Hepatocyte (in vitro differentiated cells): Measurements from ENCODE around the gene KCNN3. TPM values are rescaled to one million over a fixed set of nuclear protein-coding genes. Genes with fewer than 3 reads are reported as not detected.

Experiments
- DNase-seq: peaks from one replicate; pipeline ENCODE4 v3.0.0-alpha.2; 2016; ENCODE audit warnings: low spot score
- H2AFZ ChIP-seq: fragments of 200-600 bp; sonication (generic); 2 replicates; pipeline ENCODE4 v1.6.0; 2016; ENCODE audit warnings: antibody characterized with exemption, mild to moderate bottlenecking
- H3K27ac ChIP-seq: fragments of 200-600 bp; sonication (generic); 2 replicates; pipeline ENCODE4 v1.5.1; 2016; ENCODE audit warnings: mild to moderate bottlenecking
- H3K27me3 ChIP-seq: fragments of 200-600 bp; sonication (generic); 2 replicates; pipeline ENCODE4 v1.6.1; 2016
- H3K36me3 ChIP-seq: fragments of 200-600 bp; sonication (generic); replicated peaks from 2 replicates; pipeline ENCODE4 v1.5.1; 2016; ENCODE audit warnings: low read depth; ENCODE audit not compliant: insufficient read depth
- H3K4me1 ChIP-seq: fragments of 200-600 bp; sonication (generic); 2 replicates; pipeline ENCODE4 v1.5.1; 2016; ENCODE audit warnings: mild to moderate bottlenecking, moderate library complexity; ENCODE audit not compliant: insufficient read depth
- H3K4me2 ChIP-seq: fragments of 200-600 bp; sonication (generic); 2 replicates; pipeline ENCODE4 v1.6.0; 2016
- H3K4me3 ChIP-seq: fragments of 200-600 bp; sonication (generic); 2 replicates; pipeline ENCODE4 v1.5.1; 2016; ENCODE audit warnings: mild to moderate bottlenecking
- H3K79me2 ChIP-seq: fragments of 200-600 bp; sonication (generic); 2 replicates; pipeline ENCODE4 v1.6.0; 2017; ENCODE audit warnings: mild to moderate bottlenecking
- H3K9me2 ChIP-seq: fragments of 200-600 bp; sonication (generic); replicated peaks from 2 replicates; pipeline ENCODE4 v1.6.0; 2017; ENCODE audit warnings: mild to moderate bottlenecking; ENCODE audit not compliant: insufficient read depth
- H3K9me3 ChIP-seq: fragments of 200-600 bp; sonication (generic); 2 replicates; pipeline ENCODE4 v1.5.1; 2016; ENCODE audit warnings: low read depth, mild to moderate bottlenecking
- H4K20me1 ChIP-seq: fragments of 200-600 bp; sonication (generic); 2 replicates; pipeline ENCODE4 v1.6.0; 2016; ENCODE audit warnings: mild to moderate bottlenecking; ENCODE audit not compliant: insufficient read depth, poor library complexity, severe bottlenecking
- CTCF ChIP-seq: fragments of 200-600 bp; sonication (generic); IDR thresholded peaks from 2 replicates; pipeline ENCODE4 v1.5.1; 2016; ENCODE audit warnings: antibody characterized with exemption, mild to moderate bottlenecking; ENCODE audit not compliant: poor library complexity
- EZH2 ChIP-seq: fragments of 200-600 bp; sonication (generic); IDR thresholded peaks from 2 replicates; pipeline ENCODE4 v1.6.1; 2016; ENCODE audit warnings: antibody characterized with exemption, mild to moderate bottlenecking, borderline replicate concordance
- EZH2phosphoT487 ChIP-seq: fragments of 200-600 bp; sonication (generic); IDR thresholded peaks from one replicate; pipeline ENCODE4 v1.6.1; 2018; ENCODE audit warnings: antibody characterized with exemption, mild to moderate bottlenecking, low read depth, moderate library complexity; ENCODE audit not compliant: unreplicated experiment, severe bottlenecking
- WGBS: methylation state at CpG from one replicate; pipeline ENCODE4 v1.1.6; 2016; ENCODE audit warnings: low lambda C conversion rate; ENCODE audit errors: missing lambda C conversion rate; 5-methylcytosine and 5-hydroxymethylcytosine counted together
- polyA plus RNA-seq: library from polyadenylated mRNA; unstranded; fragments of >200 nt; fragmentation: Nextera tagmentation; extraction: Ambion mirVana; gene quantifications from 2 replicates; pipeline ENCODE4 v1.2.1, GENCODE V29; 2016
- total RNA-seq: library from RNA; depleted of rRNA; stranded (reverse); fragments of >200 nt; gene quantifications from 2 replicates; pipeline ENCODE4 v1.2.3, GENCODE V29; 2014

The KCNN3 gene
- total and polyA plus RNA-seq, 2 experiments from 2014 or later: 0.56 to 0.67 TPM

DNA sequence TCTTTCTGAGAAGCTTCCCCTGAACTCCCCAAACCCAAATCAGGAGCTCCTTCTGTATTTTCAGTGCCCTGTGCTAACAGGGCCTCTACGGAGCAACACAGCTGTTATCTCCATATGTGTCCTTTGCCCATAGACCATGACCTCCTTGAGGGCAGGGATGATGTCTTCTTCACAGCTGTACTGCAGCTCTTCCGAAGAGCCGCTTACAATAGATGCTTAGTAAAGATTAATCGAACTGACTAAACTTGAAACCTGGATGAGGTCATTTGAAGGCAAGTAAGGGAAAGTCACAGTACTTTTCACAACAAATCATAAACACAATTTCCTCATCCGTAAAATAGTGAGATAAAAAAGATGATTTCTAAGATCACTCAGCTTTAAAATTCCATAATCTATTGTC lies 4.4 kb upstream of the KCNN3 start:
- Histone ChIP-seq H3K9me3 (no peaks in the 10 kb centered on the region), H3K36me3 (no peaks in the 10 kb centered on the region), H3K4me1 (peaks cover 7% of the 10 kb centered on the region), H3K27ac (no peak overlapping the region), H3K9me2 (no peaks in the 10 kb centered on the region), H2AFZ (no peak overlapping the region), H3K79me2 (no peaks in the 10 kb centered on the region), H3K27me3 (peaks cover under 1% of the 10 kb centered on the region), H4K20me1 (no peaks in the 10 kb centered on the region), H3K4me3 (no peak overlapping the region), H3K4me2 (no peak overlapping the region)
- 96% methylated on average over 5 of the region's 5 CpGs for WGBS
- no peak for DNase-seq
- TF ChIP-seq CTCF: no peak
- TF ChIP-seq EZH2phosphoT487: no peak
- TF ChIP-seq EZH2: no peak

DNA sequence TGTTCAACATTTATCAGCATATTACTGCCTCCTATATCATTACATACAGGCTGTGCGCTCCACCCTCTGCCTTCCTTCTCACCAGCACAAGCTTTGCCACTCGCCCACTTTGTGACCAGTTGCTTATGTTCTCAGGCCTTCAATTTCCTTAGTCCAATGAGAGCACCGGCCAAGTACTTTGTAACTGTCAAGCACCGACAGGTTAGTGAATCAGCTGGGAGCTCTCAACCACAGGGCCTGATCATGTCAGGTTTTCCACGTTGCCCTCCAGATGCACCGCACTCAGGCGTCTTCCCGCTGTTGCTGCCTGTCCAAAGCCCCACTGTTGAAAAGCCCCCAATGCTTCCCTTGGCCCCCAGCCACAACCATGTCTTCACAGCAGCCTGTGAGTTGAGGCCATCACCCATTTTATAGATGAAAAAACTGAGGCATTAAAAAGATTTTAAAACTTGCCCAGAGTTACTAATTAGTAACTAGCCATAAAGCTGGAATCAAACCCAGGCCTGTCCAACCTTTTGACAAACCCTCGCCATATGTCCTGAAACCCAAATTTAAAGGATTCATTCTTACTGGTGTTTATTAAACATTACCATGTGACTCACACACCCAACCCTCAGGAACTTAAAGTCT lies 3.4 kb upstream of the KCNN3 start:
- peaks cover 11% of the 10 kb centered on the region for H3K27me3 ChIP-seq
- no peak overlapping the region for H3K27ac ChIP-seq
- no peak overlapping the region for H3K4me2 ChIP-seq
- no peaks in the 10 kb centered on the region for H3K9me2 ChIP-seq
- no peaks in the 10 kb centered on the region for H3K79me2 ChIP-seq
- DNase-seq: no peak
- TF ChIP-seq EZH2 (no peak), EZH2phosphoT487 (no peak), CTCF (no peak)
- 93% methylated on average over 9 of the region's 9 CpGs for WGBS
- no peak overlapping the region for H3K4me3 ChIP-seq
- no peaks in the 10 kb centered on the region for H4K20me1 ChIP-seq
- H3K36me3 ChIP-seq: no peaks in the 10 kb centered on the region
- H3K4me1 ChIP-seq: peaks cover 7% of the 10 kb centered on the region
- no peak overlapping the region for H2AFZ ChIP-seq
- H3K9me3 ChIP-seq: no peaks in the 10 kb centered on the region

GRCh38 chr1:154871374-154871773 lies 1.3 kb upstream of the KCNN3 start:
- Histone ChIP-seq H3K79me2 (no peaks in the 10 kb centered on the region), H3K27me3 (peaks cover 19% of the 10 kb centered on the region), H3K27ac (no peak overlapping the region), H3K4me3 (no peak overlapping the region), H3K4me1 (peaks cover 5% of the 10 kb centered on the region), H3K9me2 (no peaks in the 10 kb centered on the region), H3K36me3 (no peaks in the 10 kb centered on the region), H2AFZ (no peak overlapping the region), H4K20me1 (no peaks in the 10 kb centered on the region), H3K4me2 (no peak overlapping the region), H3K9me3 (no peaks in the 10 kb centered on the region)
- DNase-seq: no peak
- no peak for TF ChIP-seq CTCF
- no peak for TF ChIP-seq EZH2phosphoT487
- TF ChIP-seq EZH2: no peak
- WGBS: 39% methylated on average over 1 of the region's 1 CpG

- no peaks in the 10 kb centered on the region for H3K36me3 ChIP-seq
- 87% methylated on average over 6 of the region's 6 CpGs for WGBS
- H3K4me1 ChIP-seq: peaks cover 5% of the 10 kb centered on the region
- peaks cover 19% of the 10 kb centered on the region for H3K27me3 ChIP-seq
- no peaks in the 10 kb centered on the region for H3K9me3 ChIP-seq
- H3K27ac ChIP-seq: no peak overlapping the region
- H4K20me1 ChIP-seq: no peaks in the 10 kb centered on the region
- H3K4me3 ChIP-seq: no peak overlapping the region
- no peak for DNase-seq
- H3K79me2 ChIP-seq: no peaks in the 10 kb centered on the region
- H2AFZ ChIP-seq: no peak overlapping the region
- no peaks in the 10 kb centered on the region for H3K9me2 ChIP-seq
- TF ChIP-seq EZH2: no peak
- no peak for TF ChIP-seq EZH2phosphoT487
- H3K4me2 ChIP-seq: peak overlapping the region; percentile 64
Measured at GRCh38 chr1:154870734-154871133, 653 bp upstream of the KCNN3 start.
